Adrenal gland (tissue), 12 donors: ENCODE results near the gene ABCD4. TPM values are rescaled to one million over a fixed set of nuclear protein-coding genes. Genes with fewer than 3 reads are reported as not detected.

Source experiments
- DNase-seq, 7 donors: peaks; one replicate each; pipeline ENCODE4 v3.0.0-alpha.2; 2019 to 2020
- H3K27ac ChIP-seq, 5 donors: fragments of 200-600 bp; sonication (generic) in 4 of 5; 1 replicate in 3 of 5; 2 replicates in 2 of 5; pipeline versions ENCODE4 v1.5.1 to v1.8.0; 2016 to 2020; ENCODE audit warnings: mild to moderate bottlenecking in 1 of 5
- H3K27me3 ChIP-seq: fragments of 200-600 bp; 2 replicates; pipeline ENCODE4 v1.8.0; 2021
- H3K36me3 ChIP-seq, 2 donors: fragments of 200-600 bp; replicated peaks in 1 of 2; 1 replicate in 1 of 2; 2 replicates in 1 of 2; pipeline versions ENCODE4 v1.5.1 to v1.8.0; 2018 to 2022
- H3K4me1 ChIP-seq, 2 donors: fragments of 200-600 bp; replicated peaks in 1 of 2; 1 replicate in 1 of 2; 2 replicates in 1 of 2; pipeline versions ENCODE4 v1.5.1 to v1.8.0; 2018 to 2021
- H3K4me3 ChIP-seq, 4 donors: fragments of 200-600 bp; sonication (generic) in 3 of 4; one replicate each; pipeline ENCODE4 v1.5.1; 2016 to 2018
- H3K9me3 ChIP-seq, 3 donors: fragments of 200-600 bp; sonication (generic) in 1 of 3; replicated peaks in 1 of 3; 1 replicate in 2 of 3; 2 replicates in 1 of 3; pipeline versions ENCODE4 v1.5.1 to v1.8.0; 2016 to 2021
- POLR2A ChIP-seq, 2 donors: fragments of 450-650 bp; IDR thresholded peaks; one replicate each; pipeline ENCODE4 v1.6.1; 2017; ENCODE audit warnings: antibody characterized with exemption in 2 of 2, mild to moderate bottlenecking in 2 of 2, moderate library complexity in 1 of 2
- WGBS, 4 donors: extraction: QIAGEN DNeasy Blood & Tissue Kit in 2 of 4; methylation state at CpG; one replicate each; pipeline versions ENCODE4 v1.1.5 to v1.1.7; 2013 to 2017; 5-methylcytosine and 5-hydroxymethylcytosine counted together
- intact Hi-C, 2 donors: fragments of 100-400 bp; cut with DNase I; formaldehyde crosslinking; loops; one replicate each; pipeline versions ENCODE4 v1.14.1 to v1.15.0; 2022 to 2023
- polyA plus RNA-seq, 3 donors: library from polyadenylated mRNA; stranded (reverse); fragments of 200-250 nt in 2 of 3; fragments of 350-450 nt in 1 of 3; fragmentation: Illumina TruSeq in 1 of 3; extraction: RNeasy Lipid Tissue Mini Kit (QIAGEN cat#74804) in 1 of 3; gene quantifications; one replicate each; pipeline ENCODE4 v1.2.3, GENCODE V29; 2013 to 2014
- total RNA-seq, 9 donors: library from RNA; depleted of rRNA in 4 of 9; stranded (reverse); fragments of >200 nt in 4 of 9; fragments of 120-200 nt in 1 of 9; fragmentation: NEBNext Ultra II Directional in 1 of 9; extraction: Animal tissue kit (Norgen Biotek cat#: 25700) in 1 of 9; gene quantifications; one replicate each; pipeline versions ENCODE4 v1.1.0 to v1.2.4, GENCODE V29; 2013 to 2023
- TF ChIP-seq, protein P1 (sequence below), 6 experiments: fragments of 450-650 bp in 4 of 6; fragments of 200-600 bp in 2 of 6; sonication (generic) in 1 of 6; IDR thresholded peaks; 1 replicate in 5 of 6; 2 replicates in 1 of 6; pipeline versions ENCODE4 v1.5.1 to v1.8.0; 2016 to 2021; ENCODE audit warnings: antibody characterized with exemption in 6 of 6, mild to moderate bottlenecking in 2 of 6, moderate library complexity in 1 of 6
- donor health status: healthy with polysubstance abuse.
- donor health status: Bipolar disorder and iron deficiency.
- donor health status: DM: yes; HTN: yes; CAD: no.
- donor health status: DM: no; HTN: no; CAD: no.
- donor health status: DM: no; HTN: no; CAD: no.
- donor health status: DM: yes; HTN: yes; CAD: no.

The ABCD4 gene
- total and polyA plus RNA-seq, 12 donors, result 18.4 to 111 (median 57.9) TPM

DNA sequence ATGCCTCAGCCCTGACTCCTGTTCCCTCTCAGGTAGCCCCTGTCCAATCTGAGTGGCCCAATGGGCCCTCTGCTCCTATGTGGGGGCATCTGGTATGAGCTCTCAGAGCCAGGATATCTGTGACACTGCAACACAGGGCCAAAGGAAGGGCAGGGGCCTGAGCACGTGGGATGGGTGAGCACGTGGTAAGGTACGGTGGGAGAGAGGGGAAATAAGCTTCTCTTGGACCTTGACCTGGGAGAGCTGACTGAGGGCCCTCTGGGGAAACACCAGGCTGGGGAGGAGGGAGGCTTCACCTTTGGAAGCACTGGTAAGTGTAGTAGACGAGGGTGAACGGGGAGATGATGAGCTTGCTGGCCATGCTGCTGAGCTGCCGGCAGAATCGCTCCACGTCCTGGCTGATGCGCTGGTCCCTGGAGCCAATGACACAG is 6.7 kb downstream of the ABCD4 start:
- Histone ChIP-seq H3K4me1 (peaks cover 11 to 15% of the 10 kb centered on the region in 2 donors), H3K36me3 (peaks cover 0 to 68% of the 10 kb centered on the region in 2 donors), H3K27ac (no peak overlapping the region), H3K9me3 (no peaks in the 10 kb centered on the region), H3K4me3 (no peak overlapping the region), H3K27me3 (no peaks in the 10 kb centered on the region)
- no peak for DNase-seq
- intact Hi-C loops, result no loop called here
- WGBS, 4 donors, result 82 to 91% (median 87%) methylated on average over 9 of the region's 9 CpGs
- TF ChIP-seq, protein P1, sequence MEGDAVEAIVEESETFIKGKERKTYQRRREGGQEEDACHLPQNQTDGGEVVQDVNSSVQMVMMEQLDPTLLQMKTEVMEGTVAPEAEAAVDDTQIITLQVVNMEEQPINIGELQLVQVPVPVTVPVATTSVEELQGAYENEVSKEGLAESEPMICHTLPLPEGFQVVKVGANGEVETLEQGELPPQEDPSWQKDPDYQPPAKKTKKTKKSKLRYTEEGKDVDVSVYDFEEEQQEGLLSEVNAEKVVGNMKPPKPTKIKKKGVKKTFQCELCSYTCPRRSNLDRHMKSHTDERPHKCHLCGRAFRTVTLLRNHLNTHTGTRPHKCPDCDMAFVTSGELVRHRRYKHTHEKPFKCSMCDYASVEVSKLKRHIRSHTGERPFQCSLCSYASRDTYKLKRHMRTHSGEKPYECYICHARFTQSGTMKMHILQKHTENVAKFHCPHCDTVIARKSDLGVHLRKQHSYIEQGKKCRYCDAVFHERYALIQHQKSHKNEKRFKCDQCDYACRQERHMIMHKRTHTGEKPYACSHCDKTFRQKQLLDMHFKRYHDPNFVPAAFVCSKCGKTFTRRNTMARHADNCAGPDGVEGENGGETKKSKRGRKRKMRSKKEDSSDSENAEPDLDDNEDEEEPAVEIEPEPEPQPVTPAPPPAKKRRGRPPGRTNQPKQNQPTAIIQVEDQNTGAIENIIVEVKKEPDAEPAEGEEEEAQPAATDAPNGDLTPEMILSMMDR (IDR thresholded peaks at IDR 0.05), result no peak
- no peak for TF ChIP-seq POLR2A (IDR thresholded peaks at IDR 0.05)

DNA sequence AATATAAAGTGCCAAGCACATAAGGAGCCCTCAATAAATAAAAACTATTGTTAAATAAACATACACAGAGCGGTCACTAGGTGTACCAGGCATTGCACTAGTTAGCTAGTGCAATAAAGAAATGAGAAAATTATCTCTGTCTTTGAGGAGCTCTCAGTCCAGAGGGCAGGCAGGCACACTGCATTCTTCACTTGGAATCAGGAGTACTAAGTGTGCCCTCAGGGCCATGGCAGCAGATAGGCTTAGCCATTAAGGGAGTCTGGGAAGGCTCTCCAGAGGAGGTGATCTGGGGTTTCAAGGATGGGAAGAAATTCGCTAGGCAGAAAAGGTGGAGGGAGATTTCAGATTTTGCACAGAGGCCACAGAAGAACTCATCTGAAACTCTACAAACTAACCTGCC is 9.1 kb downstream of the ABCD4 start:
- H3K9me3 ChIP-seq, result no peaks in the 10 kb centered on the region
- H3K4me3 ChIP-seq, result no peak overlapping the region
- TF ChIP-seq POLR2A (IDR thresholded peaks at IDR 0.05), result no peak
- TF ChIP-seq, protein P1 (IDR thresholded peaks at IDR 0.05), result no peak
- H3K36me3 ChIP-seq, result peaks cover 0 to 91% of the 10 kb centered on the region in 2 donors
- no peak for DNase-seq
- WGBS, 4 donors, result 87 to 100% (median 93%) methylated on average over 2 of the region's 2 CpGs
- intact Hi-C loops, result no loop called here
- H3K4me1 ChIP-seq, result peaks cover under 1 to 3% of the 10 kb centered on the region in 2 donors
- H3K27me3 ChIP-seq, result no peaks in the 10 kb centered on the region
- no peak overlapping the region for H3K27ac ChIP-seq

DNA sequence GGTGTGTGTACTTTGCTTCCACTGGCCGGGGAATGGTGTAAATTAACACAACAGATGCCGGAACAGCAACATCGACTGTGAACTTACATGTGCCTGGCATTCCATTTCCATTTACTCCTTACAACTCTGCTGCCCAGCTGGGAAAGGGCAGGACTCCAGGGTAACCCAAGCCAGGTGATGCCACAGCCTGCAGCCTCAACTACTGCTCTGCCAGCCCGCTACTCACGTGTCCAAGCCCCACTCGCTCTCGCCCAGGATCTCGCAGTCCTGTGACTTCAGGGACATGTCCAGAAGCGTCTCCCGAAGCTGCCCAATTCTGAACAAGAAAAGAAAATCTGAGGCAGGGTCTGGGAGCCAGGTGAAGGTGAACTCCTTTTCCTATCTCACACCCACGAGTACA is 10.7 kb downstream of the ABCD4 start:
- no peak overlapping the region for H3K4me3 ChIP-seq
- H3K4me1 ChIP-seq, result no peaks in the 10 kb centered on the region
- no peaks in the 10 kb centered on the region for H3K9me3 ChIP-seq
- no peak overlapping the region for H3K27ac ChIP-seq
- peaks cover 0 to 91% of the 10 kb centered on the region in 2 donors for H3K36me3 ChIP-seq
- no peak for DNase-seq
- no peaks in the 10 kb centered on the region for H3K27me3 ChIP-seq
- 84 to 94% (median 89%) methylated on average over 9 to 11 of the region's 11 CpGs for WGBS, 4 donors
- TF ChIP-seq, protein P1 (IDR thresholded peaks at IDR 0.05), result no peak
- no peak for TF ChIP-seq POLR2A (IDR thresholded peaks at IDR 0.05)
- intact Hi-C loops, result no loop called here

DNA sequence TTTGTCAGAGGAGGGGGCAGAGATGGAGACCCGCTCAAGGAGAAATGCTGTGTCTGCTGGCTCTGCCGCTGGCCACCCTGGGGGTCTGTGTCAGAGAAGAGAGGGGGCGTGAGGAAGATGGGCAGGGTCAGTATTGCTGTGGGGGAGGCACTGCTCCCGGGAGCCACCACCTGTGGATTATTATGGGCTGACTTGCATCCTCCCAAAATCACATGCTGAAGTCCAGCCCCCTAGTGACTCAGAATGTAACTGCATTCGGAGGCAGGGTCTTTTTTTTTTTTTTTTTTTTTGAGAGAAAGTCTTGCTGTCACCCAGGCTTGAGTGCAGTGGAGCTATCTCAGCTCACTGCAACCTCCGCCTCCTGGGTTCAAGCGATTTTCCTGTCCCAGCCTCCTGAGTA is 12.3 kb downstream of the ABCD4 start:
- WGBS, 4 donors, result 76 to 83% (median 77%) methylated on average over 7 of the region's 7 CpGs
- H3K36me3 ChIP-seq, result peaks cover 0 to 92% of the 10 kb centered on the region in 2 donors
- no peak overlapping the region for H3K27ac ChIP-seq
- intact Hi-C loops, result no loop called here
- no peaks in the 10 kb centered on the region for H3K27me3 ChIP-seq
- H3K9me3 ChIP-seq, result no peaks in the 10 kb centered on the region
- H3K4me1 ChIP-seq, result no peaks in the 10 kb centered on the region
- TF ChIP-seq, protein P1 (IDR thresholded peaks at IDR 0.05), result peak in 3 of 6 experiments; percentile 18 to 28 (median 18)
- no peak for TF ChIP-seq POLR2A (IDR thresholded peaks at IDR 0.05)
- H3K4me3 ChIP-seq, result no peak overlapping the region
- no peak for DNase-seq
